HT-29 (cell line): ENCODE data around the gene PIK3R2. TPM values are rescaled to one million over a fixed set of nuclear protein-coding genes. Genes with fewer than 3 reads are reported as not detected.

Experiments used
- DNase-seq: peaks from one replicate; pipeline ENCODE4 v3.0.0-alpha.2; 2015; ENCODE audit warnings: low spot score
- total RNA-seq: library from RNA; depleted of rRNA; stranded (reverse); fragments of >200 nt; shearing (Covaris generic); gene quantifications from 2 replicates; pipeline ENCODE4 v1.2.3, GENCODE V29; 2014

PIK3R2 gene
- total RNA-seq, 1 experiment from 2014 or later = 37.7 TPM

DNA sequence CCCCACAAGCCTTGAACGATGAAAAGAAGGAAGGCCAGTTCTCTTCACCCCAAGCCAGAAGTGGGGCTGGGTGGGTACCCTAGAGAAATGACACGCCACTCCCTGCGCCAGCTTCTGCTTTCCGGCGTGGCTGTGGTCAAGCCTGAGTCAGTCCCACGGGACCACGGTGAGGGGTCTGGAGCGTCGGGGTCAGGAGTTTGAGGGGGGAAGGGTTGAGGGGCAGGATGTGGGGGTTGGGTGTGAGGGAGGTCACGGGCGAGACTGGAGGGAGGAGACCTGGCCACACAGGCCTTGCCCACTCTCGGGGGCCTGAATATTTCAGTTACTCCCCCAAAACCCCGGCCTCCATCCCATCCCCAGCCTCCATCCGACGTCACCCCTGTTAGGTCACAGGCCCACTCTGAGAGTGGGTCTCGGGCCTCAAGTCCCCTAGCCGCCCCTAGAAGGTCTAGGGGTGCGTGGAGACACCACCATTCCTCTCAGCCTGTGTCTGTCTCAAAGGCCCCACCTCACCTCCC, 20.1 kb downstream of the PIK3R2 start:
- DNase-seq = no peak

DNA sequence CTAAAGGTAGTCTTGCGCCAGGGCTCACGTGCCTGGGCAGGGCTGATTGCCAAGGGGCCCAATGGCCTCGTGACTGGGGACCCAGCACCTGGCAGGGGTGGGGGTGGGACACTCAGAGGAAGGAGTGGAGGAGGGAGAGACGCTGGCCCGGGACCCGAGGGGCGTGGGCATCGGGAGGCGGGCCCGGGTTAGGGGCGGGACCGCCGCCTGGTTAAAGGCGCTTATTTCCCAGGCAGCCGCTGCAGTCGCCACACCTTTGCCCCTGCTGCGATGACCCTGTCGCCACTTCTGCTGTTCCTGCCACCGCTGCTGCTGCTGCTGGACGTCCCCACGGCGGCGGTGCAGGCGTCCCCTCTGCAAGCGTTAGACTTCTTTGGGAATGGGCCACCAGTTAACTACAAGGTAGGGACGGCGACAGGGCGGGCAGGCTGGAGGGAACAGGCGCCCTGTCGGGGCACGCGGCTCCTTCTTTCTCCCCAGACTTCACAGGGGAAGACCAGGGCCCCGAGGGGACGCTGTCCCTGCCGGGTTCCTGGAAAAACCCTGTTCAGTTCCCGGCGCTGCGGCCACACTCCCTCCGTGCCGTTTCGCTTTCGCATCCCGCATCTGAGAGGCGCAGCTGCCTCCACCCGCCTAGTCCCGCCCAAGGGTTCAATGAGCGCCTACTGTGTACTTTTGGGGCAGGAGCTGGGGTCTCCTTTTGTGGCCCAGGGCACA, 20.8 kb downstream of the PIK3R2 start, which contains the start of gene IFI30:
Gene IFI30 (plus strand): TSS at position 242 of the 717 bp plus-strand sequence. CDS start 29 bp downstream, at position 271.
- DNase-seq = no peak

- DNase-seq = no peak
These were observed 22.0 kb downstream of the PIK3R2 start for GRCh38 chr19:18174983-18175382.

DNA sequence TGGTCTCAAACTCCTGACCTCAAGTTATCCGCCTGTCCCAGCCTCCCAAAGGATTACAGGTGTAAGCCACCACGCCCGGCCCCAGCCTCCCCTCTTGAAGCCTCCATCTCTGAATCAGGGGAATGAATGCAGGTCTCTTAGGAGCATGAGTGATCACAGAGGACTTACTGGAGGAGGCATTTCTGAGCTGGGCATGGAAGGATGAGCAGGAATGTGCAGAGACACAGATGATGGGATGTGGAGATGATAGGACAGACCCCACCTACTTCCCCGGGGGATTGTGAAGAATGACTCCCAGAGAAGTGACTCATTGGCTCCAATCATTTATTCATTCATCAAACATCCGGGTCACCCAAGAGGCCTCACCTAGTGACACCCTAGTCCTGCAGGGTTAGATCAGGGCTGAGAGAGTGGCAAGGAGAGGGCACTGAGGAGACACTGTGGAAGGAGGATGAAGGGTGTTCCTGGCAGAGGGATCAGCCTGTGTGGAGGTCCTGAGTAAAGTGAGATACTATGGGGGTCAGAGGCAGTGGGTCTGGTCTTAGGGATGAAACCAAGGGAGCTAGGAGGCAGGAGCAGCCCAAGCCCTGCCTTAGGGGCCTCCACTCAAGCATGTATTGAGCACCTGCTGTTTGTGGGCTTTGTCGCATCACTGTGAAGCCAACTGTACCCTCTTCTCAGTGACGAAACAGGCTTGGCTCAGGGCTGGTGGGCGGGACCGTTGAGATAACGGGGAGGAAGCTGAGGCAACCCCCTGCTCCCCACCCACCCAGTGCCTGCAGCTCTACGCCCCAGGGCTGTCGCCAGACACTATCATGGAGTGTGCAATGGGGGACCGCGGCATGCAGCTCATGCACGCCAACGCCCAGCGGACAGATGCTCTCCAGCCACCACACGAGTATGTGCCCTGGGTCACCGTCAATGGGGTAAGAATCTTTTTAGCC, 23.7 kb downstream of the PIK3R2 start:
- no peak for DNase-seq

GRCh38 chr19:18179957-18180356, 27.0 kb downstream of the PIK3R2 start:
- DNase-seq = no peak

DNA sequence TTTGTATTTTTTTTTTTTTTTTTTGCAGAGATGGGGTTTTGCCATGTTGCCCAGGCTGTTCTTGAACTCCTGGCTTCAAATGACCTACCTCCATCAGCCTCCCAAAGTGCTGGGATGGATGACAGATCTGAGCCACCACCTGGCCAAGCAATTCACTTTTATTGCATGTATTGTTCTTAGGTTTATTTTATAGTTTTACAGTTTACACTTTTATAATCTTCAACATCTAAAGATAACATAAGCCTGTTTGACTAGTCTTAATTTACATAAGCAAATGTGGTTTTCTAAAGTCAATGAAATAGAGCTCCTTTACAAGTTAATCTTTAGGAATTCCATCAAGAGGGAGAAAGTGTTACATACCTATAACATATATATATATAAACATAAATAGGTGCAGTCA, 30.6 kb downstream of the PIK3R2 start:
- no peak for DNase-seq

DNA sequence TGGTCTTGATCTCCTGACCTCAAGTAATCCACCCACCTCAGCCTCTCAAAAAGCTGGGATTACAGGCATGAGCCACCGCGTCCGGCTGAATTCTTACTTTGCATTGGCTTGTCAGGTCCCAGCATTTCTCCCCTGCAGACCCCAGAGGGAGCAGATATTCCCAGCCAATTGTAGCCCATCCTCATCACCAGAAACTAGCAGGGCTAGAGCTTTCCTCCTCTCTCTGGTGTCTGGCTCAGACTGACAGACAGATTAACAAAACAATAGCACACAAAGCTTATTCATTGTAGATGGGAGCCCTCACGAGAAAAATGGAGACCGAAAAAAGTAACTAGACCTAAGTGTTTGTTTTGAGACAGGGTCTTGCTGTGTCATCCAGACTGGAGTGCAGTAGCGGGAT, 32.6 kb downstream of the PIK3R2 start:
- no peak for DNase-seq

DNA sequence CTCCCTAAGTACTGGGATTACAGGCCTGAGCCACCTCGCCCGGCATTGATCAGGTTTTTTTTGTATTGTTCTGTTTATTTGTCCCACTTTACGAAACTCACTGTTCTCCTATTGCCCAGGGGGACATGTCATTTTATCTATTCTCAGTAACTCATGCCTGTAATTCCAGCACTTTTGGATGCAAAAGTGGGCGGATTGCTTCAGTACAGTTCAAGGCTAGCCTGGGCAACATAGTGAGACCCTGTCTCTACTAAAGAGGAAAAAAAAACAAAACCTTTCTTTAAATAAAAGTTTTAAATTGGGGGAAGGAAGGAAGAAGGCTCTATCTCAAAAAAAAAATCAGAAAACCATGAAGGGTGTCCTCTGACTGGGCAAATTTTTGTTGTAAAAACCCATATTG, 37.3 kb downstream of the PIK3R2 start:
- no peak for DNase-seq

GRCh38 chr19:18191640-18192062, 38.7 kb downstream of the PIK3R2 start:
- no peak for DNase-seq

GRCh38 chr19:18192673-18193387, 39.9 kb downstream of the PIK3R2 start, which contains the start of gene MPV17L2:
TSS of gene MPV17L2 (plus strand) at chr19:18193218. CDS start at chr19:18193282, 64 bp downstream.
- peak; percentile 97 for DNase-seq

- no peak for DNase-seq
These were observed 40.6 kb downstream of the PIK3R2 start for GRCh38 chr19:18193388-18194180.

DNA sequence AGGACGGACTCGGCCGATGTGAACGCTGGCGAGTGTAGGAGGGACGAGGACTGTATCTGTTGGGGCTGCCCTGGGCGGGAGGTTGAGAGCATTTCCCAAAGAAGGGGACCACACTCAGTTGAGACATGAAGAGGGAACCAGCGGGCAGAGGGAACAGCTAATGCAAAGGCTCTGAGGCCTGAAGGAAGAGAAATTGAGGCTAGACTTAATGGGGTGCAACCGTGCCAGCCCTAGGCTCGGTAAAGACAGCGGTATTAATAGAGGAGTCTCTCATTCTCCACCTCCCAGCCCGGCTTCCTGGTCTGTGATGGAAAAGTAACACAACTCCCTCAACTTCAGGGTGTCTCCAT, 41.2 kb downstream of the PIK3R2 start:
- no peak for DNase-seq

DNA sequence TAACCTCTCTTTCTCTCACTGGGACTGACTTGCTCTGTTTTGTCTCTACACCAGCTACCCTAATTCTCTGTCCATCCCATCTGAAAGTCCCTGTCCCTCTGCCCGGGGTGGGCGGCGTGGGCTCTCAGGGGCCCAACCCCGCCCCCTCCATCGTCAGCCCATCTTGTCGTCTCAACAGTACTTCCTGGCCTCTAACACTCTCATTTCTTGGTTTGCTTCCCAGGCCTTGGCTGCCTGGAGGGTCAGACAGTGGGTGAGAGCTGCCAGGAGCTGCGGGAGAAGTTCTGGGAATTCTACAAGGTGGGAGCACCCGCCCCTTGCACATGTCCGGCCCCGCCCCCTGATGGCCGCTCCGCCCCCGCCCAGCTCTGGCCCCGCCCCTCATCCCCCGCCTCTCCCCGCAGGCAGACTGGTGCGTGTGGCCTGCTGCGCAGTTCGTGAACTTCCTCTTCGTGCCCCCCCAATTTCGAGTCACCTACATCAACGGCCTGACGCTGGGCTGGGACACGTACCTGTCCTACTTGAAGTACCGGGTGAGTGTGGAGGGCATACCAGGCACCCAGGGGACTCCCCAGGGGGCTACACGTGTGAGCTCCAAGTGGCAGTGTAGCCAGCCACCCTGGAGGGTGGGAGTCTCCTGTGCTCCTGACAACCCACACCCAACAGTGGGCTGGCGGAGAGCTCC, 41.7 kb downstream of the PIK3R2 start:
- DNase-seq = no peak

GRCh38 chr19:18196511-18196845, 43.5 kb downstream of the PIK3R2 start:
- no peak for DNase-seq

GRCh38 chr19:18197306-18197705, 44.3 kb downstream of the PIK3R2 start:
- no peak for DNase-seq

DNA sequence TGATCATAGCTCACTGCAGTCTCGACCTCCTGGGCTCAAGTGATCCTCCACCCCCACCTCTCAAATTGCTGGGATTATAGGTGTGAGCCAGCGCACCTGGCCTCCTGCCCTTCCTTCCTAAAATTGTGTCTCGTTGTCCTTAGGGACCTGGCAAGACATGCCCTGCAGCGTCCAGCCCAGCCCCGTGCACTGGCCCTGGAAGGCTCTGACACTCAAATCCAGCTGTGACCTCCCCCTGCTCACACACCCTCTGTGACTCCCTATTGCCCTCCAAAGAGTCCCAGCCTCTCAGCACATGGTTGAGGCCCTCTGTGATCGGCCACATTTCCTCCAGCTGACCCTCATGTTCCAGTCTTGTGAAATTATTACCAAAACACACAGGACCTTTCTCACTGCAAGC, 45.0 kb downstream of the PIK3R2 start:
- DNase-seq = no peak

GRCh38 chr19:18198374-18198773, 45.4 kb downstream of the PIK3R2 start:
- no peak for DNase-seq

GRCh38 chr19:18202397-18202777, 49.4 kb downstream of the PIK3R2 start:
- DNase-seq = no peak

- no peak for DNase-seq
These were observed 49.9 kb downstream of the PIK3R2 start for GRCh38 chr19:18202778-18203407.

- no peak for DNase-seq
These were observed 50.5 kb downstream of the PIK3R2 start for GRCh38 chr19:18203408-18203862.
